Heart right ventricle (tissue), 16 donors: ENCODE measurements around the gene CFAP52. TPM values are rescaled to one million over a fixed set of nuclear protein-coding genes. Genes with fewer than 3 reads are reported as not detected.

Experiments used
- ATAC-seq, 8 donors: fragments of 200-7000 bp; cut with Tn5 transposase; one replicate each; pipeline ENCODE4 v1.9.1; 2020; ENCODE audit warnings: mild to moderate bottlenecking in 8 of 8, moderate library complexity in 8 of 8, moderate number of reproducible peaks in 1 of 8
- DNase-seq, 2 donors: peaks; one replicate each; pipeline ENCODE4 v3.0.0-alpha.2; 2020
- H3K27ac ChIP-seq, 10 donors: fragments of 200-600 bp; sonication (generic) in 2 of 10; one replicate each; pipeline versions ENCODE4 v1.5.0 to v1.8.0; 2020 to 2022; ENCODE audit warnings: mild to moderate bottlenecking in 3 of 10
- H3K27me3 ChIP-seq, 7 donors: fragments of 200-600 bp; one replicate each; pipeline ENCODE4 v1.8.0; 2021 to 2022; ENCODE audit warnings: mild to moderate bottlenecking in 2 of 7
- H3K36me3 ChIP-seq, 9 donors: fragments of 200-600 bp; sonication (generic) in 1 of 9; one replicate each; pipeline versions ENCODE4 v1.5.0 to v1.8.0; 2020 to 2022; ENCODE audit warnings: mild to moderate bottlenecking in 2 of 9
- H3K4me1 ChIP-seq, 9 donors: fragments of 200-600 bp; sonication (generic) in 1 of 9; one replicate each; pipeline versions ENCODE4 v1.5.0 to v1.8.0; 2020 to 2022; ENCODE audit warnings: mild to moderate bottlenecking in 4 of 9
- H3K4me3 ChIP-seq, 10 donors: fragments of 200-600 bp; sonication (generic) in 2 of 10; one replicate each; pipeline versions ENCODE4 v1.5.0 to v1.8.0; 2020 to 2022; ENCODE audit warnings: mild to moderate bottlenecking in 7 of 10, moderate library complexity in 2 of 10
- H3K9me3 ChIP-seq, 11 donors: fragments of 200-600 bp in 10 of 11; sonication (generic) in 2 of 11; one replicate each; pipeline versions ENCODE4 v1.5.0 to v1.8.0; 2013 to 2022; ENCODE audit warnings: mild to moderate bottlenecking in 2 of 11, control low read depth in 1 of 11, moderate library complexity in 1 of 11
- WGBS, 2 donors: extraction: QIAGEN DNeasy Blood & Tissue Kit; methylation state at CpG; one replicate each; pipeline ENCODE4 v1.1.7; 2013; ENCODE audit warnings: inconsistent platforms in 1 of 2; 5-methylcytosine and 5-hydroxymethylcytosine counted together
- intact Hi-C, 10 donors: fragments of 100-400 bp; cut with DNase I; formaldehyde crosslinking; loops; one replicate each; pipeline versions ENCODE4 v1.11.1 to v1.14.2; 2022
- polyA plus RNA-seq, 2 donors: library from polyadenylated mRNA; stranded (reverse); fragments of 200-250 nt; gene quantifications; one replicate each; pipeline ENCODE4 v1.2.3, GENCODE V29; 2013
- total RNA-seq, 10 donors: library from RNA; stranded (reverse); fragmentation: NEBNext Ultra II Directional in 3 of 10; extraction: Animal tissue kit (Norgen Biotek cat#: 25700) in 3 of 10; gene quantifications; one replicate each; pipeline versions ENCODE4 v1.2.1 to v1.2.4, GENCODE V29; 2021 to 2023
- TF ChIP-seq, protein P1 (sequence below), 9 donors: fragments of 200-600 bp; sonication (generic) in 2 of 9; IDR thresholded peaks; one replicate each; pipeline versions ENCODE4 v1.5.0 to v1.8.0; 2021 to 2022; ENCODE audit warnings: antibody characterized with exemption in 9 of 9, mild to moderate bottlenecking in 5 of 9, moderate library complexity in 1 of 9
- donor health status: Arrhythmogenic right ventricular cardiomyopathy.
- donor health status: ischemic (EF 13 %, LVEDD 7.1; RV severe dilation, severe dysfunction).
- donor health status: healthy with polysubstance abuse.
- donor health status: DM: no; HTN: yes; CAD: no.
- donor health status: DM: no; HTN: no; CAD: no.
- donor health status: ischemic (EF 25% LVEDD 6.9; RV normal size, moderate dysfunction).
- donor health status: ischemic (EF 25% LVEDD 5.7; RV mildly dilated, moderate dysfunction).
- donor health status: healthy.
- donor health status: DM: yes; HTN: yes; CAD: no.
- donor health status: Ischemic cardiomyopathy.
- donor health status: ischemic (EF 35%, LVEDD 5.7; RV mildly dilated, moderate dysfunction).
- donor health status: nonischemic (EF 11% LVEDD 7.7; RV severe dilation, severe dysfunction).
- donor health status: DM: yes; HTN: yes; CAD: no.
- donor health status: PGD.
- donor health status: ischemic (EF 29% LVEDD 5.4; RV normal size, mild dysfunction).
- donor health status: nonischemic (EF 23%, LVEDD 6.1; RV moderate dilation, normal function).

CFAP52 gene
- total and polyA plus RNA-seq, 12 donors = 0.23 TPM; not detected in 11

DNA sequence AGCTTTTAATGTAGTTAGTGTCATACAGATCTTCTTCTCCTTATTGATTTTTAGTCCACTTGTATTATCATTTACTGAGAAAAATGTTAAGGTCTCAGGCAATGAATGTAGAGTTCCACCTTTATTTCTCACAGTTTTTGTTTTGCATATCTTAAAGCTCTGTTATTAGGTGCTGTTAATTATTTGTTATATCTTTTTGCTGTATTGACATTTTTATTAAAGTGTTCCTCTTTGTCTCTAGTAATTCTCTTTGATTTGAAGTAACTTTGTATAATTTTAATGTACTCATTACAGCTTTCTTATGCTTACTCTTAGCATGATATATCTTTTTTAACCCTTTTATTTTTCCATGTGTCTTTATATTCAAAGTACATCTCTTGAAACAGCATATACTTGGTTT, 46.5 kb downstream of the CFAP52 start:
- TF ChIP-seq, protein P1, sequence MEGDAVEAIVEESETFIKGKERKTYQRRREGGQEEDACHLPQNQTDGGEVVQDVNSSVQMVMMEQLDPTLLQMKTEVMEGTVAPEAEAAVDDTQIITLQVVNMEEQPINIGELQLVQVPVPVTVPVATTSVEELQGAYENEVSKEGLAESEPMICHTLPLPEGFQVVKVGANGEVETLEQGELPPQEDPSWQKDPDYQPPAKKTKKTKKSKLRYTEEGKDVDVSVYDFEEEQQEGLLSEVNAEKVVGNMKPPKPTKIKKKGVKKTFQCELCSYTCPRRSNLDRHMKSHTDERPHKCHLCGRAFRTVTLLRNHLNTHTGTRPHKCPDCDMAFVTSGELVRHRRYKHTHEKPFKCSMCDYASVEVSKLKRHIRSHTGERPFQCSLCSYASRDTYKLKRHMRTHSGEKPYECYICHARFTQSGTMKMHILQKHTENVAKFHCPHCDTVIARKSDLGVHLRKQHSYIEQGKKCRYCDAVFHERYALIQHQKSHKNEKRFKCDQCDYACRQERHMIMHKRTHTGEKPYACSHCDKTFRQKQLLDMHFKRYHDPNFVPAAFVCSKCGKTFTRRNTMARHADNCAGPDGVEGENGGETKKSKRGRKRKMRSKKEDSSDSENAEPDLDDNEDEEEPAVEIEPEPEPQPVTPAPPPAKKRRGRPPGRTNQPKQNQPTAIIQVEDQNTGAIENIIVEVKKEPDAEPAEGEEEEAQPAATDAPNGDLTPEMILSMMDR (IDR thresholded peaks at IDR 0.05) = no peak
- intact Hi-C loops = no loop called here

DNA sequence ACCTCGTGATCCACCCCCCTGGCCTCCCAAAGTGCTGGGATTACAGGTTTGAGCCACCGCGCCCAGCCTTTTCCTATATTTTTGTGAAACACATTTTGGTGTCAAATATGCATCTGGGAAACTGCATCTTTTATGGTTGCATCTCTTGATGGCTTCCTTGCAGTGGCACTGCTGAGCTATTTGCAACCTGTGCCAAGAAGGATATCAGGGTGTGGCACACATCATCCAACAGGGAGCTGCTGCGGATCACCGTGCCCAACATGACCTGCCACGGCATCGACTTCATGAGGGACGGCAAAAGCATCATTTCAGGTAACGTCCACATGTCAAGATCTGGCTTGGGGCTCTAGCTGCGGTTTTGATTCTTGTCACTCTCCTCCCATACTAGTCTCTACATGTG, 52.1 kb downstream of the CFAP52 start:
- Histone ChIP-seq H3K9me3 (peaks cover 0 to 24% (median 13%) of the 10 kb centered on the region in 11 donors), H3K27me3 (peaks cover 0 to 10% (median 0%) of the 10 kb centered on the region in 7 donors), H3K27ac (no peak overlapping the region), H3K36me3 (no peaks in the 10 kb centered on the region), H3K4me1 (no peaks in the 10 kb centered on the region), H3K4me3 (no peak overlapping the region)
- 83 to 87% methylated on average over 10 of the region's 10 CpGs for WGBS, 2 donors
- intact Hi-C loops = no loop called here
- DNase-seq = no peak
- no peak for ATAC-seq
- TF ChIP-seq, protein P1 (IDR thresholded peaks at IDR 0.05) = no peak

More for the DNA sequence above, 46.5 kb downstream of the CFAP52 start:
- Histone ChIP-seq H3K27me3 (no peaks in the 10 kb centered on the region), H3K4me3 (no peak overlapping the region), H3K4me1 (no peaks in the 10 kb centered on the region), H3K27ac (no peak overlapping the region), H3K36me3 (no peaks in the 10 kb centered on the region), H3K9me3 (peaks cover 0 to 41% (median 26%) of the 10 kb centered on the region in 11 donors)
- ATAC-seq = no peak
- DNase-seq = no peak

DNA sequence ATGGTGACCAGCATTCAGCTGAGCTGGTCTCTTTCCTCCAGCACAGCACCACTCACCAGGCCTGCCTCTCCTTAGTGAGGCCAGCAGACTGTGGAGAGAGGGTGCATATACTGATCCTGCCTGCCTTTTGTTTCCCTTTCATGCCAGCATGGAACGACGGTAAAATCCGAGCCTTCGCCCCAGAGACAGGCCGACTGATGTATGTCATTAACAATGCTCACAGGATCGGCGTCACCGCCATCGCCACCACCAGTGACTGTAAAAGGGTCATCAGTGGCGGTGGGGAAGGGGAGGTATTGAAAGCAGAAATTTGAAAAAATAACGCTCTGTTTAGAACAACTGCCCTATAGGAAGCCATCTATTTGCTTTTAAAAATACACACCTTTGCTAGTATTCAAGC, 56.3 kb downstream of the CFAP52 start:
- ATAC-seq = no peak
- WGBS, 2 donors = 94% methylated on average over 11 of the region's 11 CpGs
- H3K9me3 ChIP-seq = no peaks in the 10 kb centered on the region

DNA sequence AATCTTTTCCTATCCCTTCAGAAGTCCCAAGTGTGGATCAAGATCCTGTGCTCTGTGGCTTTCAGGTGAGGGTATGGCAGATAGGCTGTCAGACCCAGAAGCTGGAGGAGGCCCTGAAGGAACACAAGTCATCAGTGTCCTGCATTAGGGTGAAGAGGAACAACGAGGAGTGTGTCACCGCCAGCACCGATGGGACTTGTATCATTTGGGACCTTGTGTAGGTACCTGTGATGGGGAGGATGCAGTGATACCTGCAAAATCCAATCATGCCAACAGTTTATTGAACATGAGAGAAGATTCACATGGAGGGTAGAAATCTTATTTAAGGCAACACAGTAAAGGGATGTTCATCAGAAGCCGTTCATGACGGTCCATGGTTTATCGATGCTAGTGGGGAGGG, 58.9 kb downstream of the CFAP52 start:
- Histone ChIP-seq H3K27me3 (peaks cover 0 to 29% (median 0%) of the 10 kb centered on the region in 7 donors), H3K27ac (no peak overlapping the region), H3K4me3 (no peak overlapping the region), H3K4me1 (no peaks in the 10 kb centered on the region), H3K9me3 (peaks cover 0 to under 1% (median 0%) of the 10 kb centered on the region in 11 donors), H3K36me3 (no peaks in the 10 kb centered on the region)
- DNase-seq (no peak), ATAC-seq (no peak)
- 84 to 93% methylated on average over 6 of the region's 6 CpGs for WGBS, 2 donors
- intact Hi-C loops = no loop called here
- TF ChIP-seq, protein P1 (IDR thresholded peaks at IDR 0.05) = no peak

More for the DNA sequence above, 56.3 kb downstream of the CFAP52 start:
- no peak for DNase-seq
- TF ChIP-seq, protein P1 (IDR thresholded peaks at IDR 0.05) = no peak
- no peak overlapping the region for H3K4me3 ChIP-seq
- no peaks in the 10 kb centered on the region for H3K4me1 ChIP-seq
- H3K36me3 ChIP-seq = no peaks in the 10 kb centered on the region
- no peak overlapping the region for H3K27ac ChIP-seq
- intact Hi-C loops = no loop called here
- peaks cover 0 to 13% (median 0%) of the 10 kb centered on the region in 7 donors for H3K27me3 ChIP-seq
